ENCODE measurements around the gene HVCN1. TPM values are rescaled to one million over a fixed set of nuclear protein-coding genes. Genes with fewer than 3 reads are reported as not detected.
"Not testable (repeated sequence)": the region's sequence is repeated elsewhere in the genome, so short reads cannot be mapped to it uniquely, and the experiment has no call there.

HVCN1 gene
- total RNA-seq, 1 experiment from 2014 or later, result not detected

DNA sequence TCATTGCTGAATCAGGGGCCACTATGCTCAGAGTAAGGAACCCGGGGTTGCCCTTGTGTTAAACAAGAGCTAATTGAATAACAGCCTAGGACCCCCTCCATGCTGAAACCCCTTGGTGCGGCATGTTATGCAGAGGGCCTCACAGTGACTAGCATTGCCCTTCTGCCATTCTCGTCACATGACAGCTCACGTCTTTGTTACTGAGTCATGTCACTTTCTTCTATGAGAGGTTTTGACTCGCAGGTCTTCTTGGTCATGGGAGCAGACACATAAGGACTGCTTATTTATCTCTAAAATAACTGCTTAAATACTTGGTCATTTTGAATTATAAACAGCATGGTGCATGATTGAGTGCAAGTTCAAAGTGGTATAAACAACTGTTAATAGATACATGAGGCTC is 50.1 kb downstream of the HVCN1 start:
- in situ Hi-C loops (cut with HindIII; ENCODE audit: low sequenced_read_pairs), result no loop called here
- no peak for DNase-seq (ENCODE audit: low spot score)

DNA sequence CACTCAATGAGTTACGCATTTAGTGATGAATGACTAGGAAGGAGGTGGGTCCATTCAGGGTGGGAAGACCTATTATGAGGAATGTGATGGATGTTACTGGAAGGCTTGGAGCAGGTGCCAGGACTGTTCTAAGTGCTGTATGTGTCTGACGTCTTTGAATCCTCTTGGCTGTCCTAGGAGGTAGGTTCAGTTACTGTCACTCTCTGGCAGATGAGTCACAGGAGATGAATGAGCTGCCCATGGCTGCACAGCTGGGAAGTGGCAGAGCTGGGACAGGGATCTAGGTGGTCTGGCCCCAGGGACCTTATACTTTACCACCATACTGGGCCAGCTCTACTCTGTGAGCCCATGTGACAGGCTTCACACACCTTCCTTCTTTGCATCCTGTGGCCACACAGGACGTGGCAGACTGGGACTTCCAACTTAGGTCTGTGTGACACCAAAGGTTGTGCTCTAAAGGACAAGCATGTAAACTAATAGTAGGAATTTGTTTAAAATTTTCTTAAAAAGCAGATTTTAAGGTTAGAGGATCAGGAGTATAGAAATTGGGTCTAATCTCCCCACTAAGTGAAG is 51.0 kb downstream of the HVCN1 start:
- DNase-seq (ENCODE audit: low spot score), result no peak
- in situ Hi-C loops (cut with HindIII; ENCODE audit: low sequenced_read_pairs), result no loop called here

DNA sequence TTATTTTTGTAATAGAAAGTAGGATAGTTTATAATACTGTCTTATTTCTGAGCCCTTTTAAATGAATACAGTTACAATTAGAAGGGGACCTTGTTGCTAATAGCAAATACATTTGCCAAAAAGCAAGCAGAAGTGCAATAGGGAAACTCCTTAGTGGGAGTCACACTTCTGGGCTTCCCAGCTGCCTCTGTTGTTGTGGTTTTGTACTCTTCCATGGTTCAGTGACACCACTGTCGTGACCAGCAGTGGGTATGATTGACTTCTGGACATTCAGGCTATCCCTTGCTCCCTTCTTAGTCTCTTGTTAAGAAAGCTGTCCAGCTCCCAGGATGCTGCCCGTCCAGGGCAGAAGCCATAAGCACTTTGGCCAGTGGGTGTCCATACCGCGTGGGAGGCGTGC is 52.4 kb downstream of the HVCN1 start:
- in situ Hi-C loops (cut with HindIII; ENCODE audit: low sequenced_read_pairs), result no loop called here
- DNase-seq (ENCODE audit: low spot score), result no peak

DNA sequence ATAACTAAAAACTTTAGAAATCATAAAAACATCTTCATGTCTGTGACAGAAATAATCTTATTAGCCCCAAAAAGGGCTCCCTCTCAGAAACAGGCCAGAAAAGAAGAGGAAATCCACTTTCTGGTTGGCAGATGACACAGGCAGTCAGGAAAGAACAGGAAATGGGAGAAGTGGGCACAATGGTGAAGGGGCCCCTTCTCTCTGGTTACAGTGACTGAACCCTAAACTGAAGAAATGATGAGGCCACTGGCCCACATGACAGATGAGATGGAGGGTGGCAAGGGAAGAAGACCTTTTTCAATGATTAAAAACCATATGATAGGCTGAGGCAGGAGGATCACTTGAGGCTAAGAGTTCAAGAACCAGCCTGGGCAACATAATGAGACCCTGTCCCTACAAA is 53.9 kb downstream of the HVCN1 start:
- no peak for DNase-seq (ENCODE audit: low spot score)
- in situ Hi-C loops (cut with HindIII; ENCODE audit: low sequenced_read_pairs), result no loop called here

DNA sequence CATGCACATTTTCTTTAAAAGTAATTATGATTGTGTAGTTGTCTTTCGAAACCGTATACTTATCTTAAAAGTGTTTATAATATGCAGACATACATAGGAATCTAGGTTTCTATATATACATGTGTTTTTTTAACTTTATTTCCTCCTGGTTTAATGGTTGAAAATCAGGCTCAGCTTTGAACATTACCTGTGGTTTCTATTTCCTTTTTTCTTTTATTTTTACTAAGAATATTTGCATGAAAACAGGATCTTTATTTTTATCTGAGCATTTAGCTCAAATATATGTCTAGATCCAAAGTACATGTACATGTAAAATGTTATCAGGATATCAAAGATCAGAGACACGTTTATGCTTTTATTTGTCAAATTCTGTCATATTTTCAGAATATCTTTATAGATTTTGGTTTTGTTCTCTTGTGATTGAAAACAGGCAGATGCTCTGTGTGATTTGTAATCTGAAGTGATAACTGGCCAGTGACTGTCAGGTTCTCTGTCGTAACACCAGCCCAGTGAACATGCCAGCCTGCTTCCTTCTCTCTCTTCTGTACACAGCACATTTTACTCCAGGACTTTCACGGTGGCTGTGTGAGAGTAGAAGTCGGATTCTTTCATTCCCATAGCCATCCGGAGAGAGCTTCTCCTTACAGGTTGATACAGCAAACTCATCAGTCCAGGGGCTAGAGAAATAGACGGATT is 61.3 kb downstream of the HVCN1 start:
- no peak for DNase-seq (ENCODE audit: low spot score)
- in situ Hi-C loops (cut with HindIII; ENCODE audit: low sequenced_read_pairs), result no loop called here

DNA sequence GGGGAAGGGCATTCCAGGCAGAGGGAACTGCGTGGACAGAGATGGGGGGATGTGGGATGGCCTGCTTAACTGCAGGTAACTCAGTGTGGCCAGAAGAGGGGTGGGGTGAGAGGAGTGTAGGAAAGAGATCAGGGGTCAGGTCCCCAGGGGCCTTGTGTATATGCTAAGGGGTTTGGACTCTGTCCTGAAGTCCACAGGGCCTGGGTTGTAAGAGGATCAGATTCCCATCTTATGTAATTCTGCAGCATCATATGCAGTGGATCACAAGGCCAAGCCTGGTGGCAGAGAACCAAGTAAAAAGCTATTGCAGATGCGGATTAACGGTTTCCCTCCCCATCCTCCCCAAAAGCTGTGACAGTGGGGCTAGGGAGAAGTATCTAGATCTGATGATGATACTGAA is 66.3 kb downstream of the HVCN1 start:
- in situ Hi-C loops (cut with HindIII; ENCODE audit: low sequenced_read_pairs), result no loop called here
- DNase-seq (ENCODE audit: low spot score), result no peak

DNA sequence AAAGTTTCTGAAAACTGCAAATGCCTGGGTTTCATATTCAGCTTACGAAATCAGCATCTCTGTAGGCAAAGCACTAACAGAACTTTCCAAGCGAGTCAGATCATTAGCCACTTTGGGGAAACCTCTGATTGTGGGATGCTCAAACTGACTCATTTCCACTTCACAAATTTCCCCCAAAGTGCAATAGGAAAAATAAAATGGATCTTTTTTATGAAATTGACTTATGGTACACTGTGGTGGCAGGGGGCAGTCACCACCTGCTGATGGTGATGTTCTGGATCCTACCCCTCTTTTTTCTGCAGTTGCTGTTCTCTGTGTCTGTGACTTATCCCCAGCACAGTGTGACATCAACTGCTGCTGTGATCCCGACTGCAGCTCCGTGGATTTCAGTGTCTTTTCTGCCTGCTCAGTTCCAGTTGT is 69.4 kb downstream of the HVCN1 start:
- in situ Hi-C loops (cut with HindIII; ENCODE audit: low sequenced_read_pairs), result no loop called here
- DNase-seq (ENCODE audit: low spot score), result no peak

DNA sequence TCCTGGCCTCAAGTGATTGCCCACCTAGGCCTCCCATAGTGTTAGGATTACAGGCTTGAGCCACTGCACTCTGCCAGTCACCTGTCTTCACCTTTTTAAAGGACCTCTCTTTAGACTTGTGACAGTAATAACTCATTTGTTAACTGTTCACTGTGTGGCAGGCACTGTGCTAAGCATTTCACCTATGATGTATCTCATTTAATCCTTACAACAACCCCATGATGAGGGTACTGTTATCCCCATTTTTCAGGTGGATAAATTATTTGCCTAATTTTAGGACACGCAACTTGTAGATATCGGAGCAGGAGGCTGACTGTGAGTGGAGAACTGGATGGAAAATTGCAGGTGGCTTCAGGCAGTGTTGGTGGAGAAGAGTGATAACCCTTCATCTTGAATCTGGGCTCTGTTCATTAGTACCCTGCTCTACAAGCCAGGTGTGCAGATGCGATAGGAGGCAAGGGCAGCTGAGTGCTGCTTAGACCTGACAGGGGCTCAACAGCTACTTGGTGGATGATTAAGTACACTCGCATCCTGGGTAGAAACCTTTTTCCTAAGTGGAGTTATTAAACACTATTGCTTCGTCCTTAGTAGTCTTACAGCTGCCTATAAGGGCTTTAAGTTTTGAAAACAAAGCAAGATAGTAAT is 72.3 kb downstream of the HVCN1 start:
- in situ Hi-C loops (cut with HindIII; ENCODE audit: low sequenced_read_pairs), result no loop called here
- no peak for DNase-seq (ENCODE audit: low spot score)

DNA sequence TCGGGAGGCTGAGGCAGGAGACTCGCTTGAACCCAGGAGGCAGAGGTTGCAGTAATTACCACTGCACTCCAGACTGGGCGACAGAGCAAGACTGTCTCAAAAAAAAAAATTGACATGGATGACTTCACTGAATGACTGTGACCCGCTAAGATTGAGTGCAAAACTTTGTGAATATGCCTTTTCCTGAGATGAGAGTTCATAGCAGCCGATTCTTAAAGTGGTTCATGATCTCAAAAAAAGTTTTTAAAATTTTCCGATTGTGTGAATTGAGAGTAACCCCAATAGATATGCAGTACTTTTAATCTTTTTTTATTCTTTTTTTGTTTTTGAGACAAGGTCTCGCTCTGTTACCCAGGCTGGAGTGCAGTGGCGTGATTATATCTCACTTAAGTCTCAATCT is 73.7 kb downstream of the HVCN1 start:
- DNase-seq (ENCODE audit: low spot score), result no peak
- in situ Hi-C loops (cut with HindIII; ENCODE audit: low sequenced_read_pairs), result no loop called here

DNA sequence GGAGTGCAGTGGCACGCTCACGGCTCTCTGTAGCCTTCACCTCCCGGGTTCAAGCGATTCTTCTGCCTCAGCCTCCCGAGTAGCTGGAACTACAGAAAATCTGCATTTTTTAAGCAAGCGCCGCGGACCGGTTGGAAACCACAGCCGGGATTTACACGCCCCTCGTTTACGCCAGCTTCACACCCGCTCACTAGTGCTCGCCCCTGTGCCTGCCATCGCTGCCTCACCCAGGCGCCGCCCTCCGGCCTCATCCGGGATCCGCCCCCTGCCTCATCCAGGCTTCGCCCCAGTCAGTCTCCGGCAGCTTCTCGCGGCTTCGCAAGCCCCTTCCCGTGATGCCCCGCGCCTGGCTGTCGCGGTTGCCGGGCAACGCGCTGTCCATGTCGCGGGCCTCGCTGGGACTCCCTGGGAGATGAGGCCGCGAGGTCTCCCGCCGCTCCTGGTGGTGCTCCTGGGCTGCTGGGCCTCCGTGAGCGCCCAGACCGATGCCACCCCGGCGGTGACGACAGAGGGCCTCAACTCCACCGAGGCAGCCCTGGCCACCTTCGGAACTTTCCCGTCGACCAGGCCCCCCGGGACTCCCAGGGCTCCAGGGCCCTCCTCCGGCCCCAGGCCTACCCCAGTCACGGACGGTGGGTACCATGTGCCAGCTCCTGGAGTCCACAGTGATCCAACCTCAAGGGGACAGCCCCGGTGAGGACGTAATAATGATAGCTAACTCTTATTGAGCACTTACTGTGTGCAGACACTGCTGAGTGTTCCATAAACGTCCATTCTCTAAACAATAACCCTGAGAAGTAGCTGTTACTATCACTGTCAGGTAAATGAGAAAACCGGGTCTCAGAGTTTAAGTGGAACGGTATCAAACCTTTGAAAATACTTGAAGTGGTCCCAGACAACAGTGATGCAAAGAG is 74.9 kb downstream of the HVCN1 start, which contains the start of gene TCTN1:
Gene TCTN1, plus strand, starts transcription at position 359 of the 914 bp plus-strand sequence. Its CDS starts 54 bp downstream, at position 413.
- in situ Hi-C loops (cut with HindIII; ENCODE audit: low sequenced_read_pairs), result no loop called here
- DNase-seq (ENCODE audit: low spot score), result peak; percentile 93

DNA sequence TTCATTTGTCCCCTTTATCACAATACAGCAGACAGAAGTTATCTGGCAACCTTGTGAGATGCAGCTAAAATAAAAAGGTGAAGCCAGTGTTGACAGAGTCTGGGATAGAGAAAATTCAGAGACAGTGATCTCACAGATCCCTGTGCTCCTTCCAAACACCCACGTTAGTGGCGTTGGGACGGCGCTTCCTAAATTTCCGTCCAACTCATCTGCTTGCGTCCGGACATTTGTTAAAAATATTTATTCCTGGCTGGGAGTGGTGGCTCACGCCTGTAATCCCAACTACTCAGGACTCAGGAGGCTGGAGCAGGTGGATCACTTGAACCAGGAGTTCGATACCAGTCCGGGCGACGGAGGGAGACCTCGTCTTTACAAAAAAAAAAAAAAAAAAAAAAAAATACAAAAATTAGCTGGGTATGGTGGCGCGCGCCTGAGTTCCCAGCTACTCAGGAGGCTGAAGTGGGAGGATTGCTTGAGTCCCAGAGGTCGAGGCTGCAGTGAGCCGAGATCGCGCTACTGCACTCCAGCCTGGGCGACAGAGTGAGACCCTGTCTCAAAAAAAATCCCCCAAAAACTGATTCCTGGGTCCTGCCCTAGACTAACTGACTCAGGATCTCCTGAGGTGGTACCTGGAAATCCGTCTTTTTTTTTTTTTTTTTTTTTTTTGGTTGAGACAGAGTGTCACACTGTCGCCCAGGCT is 75.7 kb downstream of the HVCN1 start:
- DNase-seq (ENCODE audit: low spot score), result peak; percentile 2
- in situ Hi-C loops (cut with HindIII; ENCODE audit: low sequenced_read_pairs), result no loop called here

DNA sequence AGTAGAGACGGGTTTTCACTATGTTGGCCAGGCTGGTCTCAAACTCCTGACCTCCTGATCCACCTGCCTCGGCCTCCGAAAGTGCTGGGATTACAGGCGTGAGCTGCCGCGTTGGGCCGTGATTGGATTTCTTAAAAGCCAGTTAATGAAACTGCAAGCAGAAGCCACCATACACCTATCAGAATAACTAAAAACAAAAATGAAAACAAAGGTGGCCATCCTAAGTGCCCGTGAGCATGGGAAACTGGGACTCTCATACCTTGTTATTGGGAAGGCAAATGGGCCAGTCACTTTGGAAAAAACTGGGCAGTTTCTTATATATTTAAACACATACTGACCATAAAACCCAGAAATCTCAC is 82.7 kb downstream of the HVCN1 start:
- no peak for DNase-seq (ENCODE audit: low spot score)
- in situ Hi-C loops (cut with HindIII; ENCODE audit: low sequenced_read_pairs), result no loop called here

DNA sequence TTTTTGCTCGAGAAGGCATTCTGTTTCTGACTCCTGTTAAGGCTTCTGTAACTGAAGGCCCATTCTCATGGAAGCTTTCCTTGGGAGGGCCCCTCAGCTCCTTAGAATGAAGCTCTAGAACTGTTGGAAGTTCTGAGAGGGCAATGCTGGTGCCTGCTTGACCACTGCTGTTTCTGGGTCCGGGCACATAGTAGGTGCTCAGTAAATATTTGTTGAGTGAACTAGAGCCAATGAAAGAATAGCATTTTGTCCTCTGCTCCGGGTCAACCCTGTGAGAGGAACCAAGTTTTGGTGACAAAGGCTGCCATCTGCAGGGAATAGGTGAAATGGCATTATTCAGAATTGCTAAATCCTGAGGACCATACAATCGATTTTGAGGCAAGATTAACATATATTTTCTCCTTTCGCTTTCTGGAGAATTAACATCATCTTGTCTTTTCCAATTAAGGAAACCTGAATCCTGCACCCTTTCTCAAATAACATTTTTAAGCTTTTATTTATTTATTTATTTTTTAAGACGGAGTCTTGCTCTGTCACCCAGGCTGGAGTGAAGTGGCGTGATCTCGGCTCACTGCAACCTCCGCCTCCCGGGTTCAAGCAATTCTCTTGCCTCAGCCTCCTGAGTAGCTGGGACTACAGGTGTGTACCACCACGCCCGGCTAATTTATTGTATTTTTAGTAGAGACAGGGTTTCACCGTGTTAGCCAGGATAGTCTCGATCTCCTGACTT is 86.7 kb downstream of the HVCN1 start:
- in situ Hi-C loops (cut with HindIII; ENCODE audit: low sequenced_read_pairs), result not testable (repeated sequence)
- DNase-seq (ENCODE audit: low spot score), result peak; percentile 49

DNA sequence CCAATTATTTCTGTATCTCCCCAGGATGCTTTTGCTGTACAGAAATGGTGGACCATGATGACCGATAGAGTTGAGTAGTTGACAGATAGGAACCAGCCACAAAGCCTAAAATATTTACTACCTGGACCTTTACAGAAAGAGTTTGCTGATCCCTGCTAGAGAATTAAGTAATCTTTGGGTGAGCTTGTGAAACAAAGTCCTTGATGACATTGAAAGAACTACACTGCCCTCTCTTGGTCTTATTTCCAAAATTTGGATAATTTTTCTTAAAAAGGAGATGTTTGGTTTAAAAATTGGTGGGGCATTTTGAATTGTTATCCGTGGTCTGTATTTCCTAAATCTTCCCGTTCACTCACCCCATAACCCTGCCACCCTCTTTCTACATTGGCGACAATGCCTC is 88.7 kb downstream of the HVCN1 start:
- in situ Hi-C loops (cut with HindIII; ENCODE audit: low sequenced_read_pairs), result no loop called here
- peak; percentile 54 for DNase-seq (ENCODE audit: low spot score)

DNA sequence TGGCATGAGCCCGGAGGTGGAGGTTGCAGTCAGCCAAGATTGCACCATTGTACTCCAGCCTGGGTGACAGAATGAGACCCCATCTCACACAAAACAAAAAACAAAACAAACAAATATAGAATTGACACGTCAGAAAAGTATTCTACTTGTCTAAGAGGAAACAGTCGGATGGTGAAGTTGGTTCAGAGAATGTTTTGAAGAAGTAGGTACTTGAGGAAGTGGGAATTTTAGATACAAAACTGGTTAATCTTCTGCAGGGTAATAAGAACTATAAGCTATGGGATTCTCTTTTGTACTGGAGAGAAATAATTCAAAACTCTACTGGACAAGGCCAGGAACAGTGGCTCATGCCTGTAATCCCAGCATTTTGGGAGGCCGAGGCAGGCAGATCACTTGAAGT is 89.6 kb downstream of the HVCN1 start:
- in situ Hi-C loops (cut with HindIII; ENCODE audit: low sequenced_read_pairs), result no loop called here
- no peak for DNase-seq (ENCODE audit: low spot score)

Data from G401 (cell line).